ENCODE results near the gene YPEL4. TPM values are rescaled to one million over a fixed set of nuclear protein-coding genes. Genes with fewer than 3 reads are reported as not detected.

The YPEL4 gene
- total RNA-seq, 2 donors from 2014 or later = 1.2 to 1.8 TPM

GRCh38 chr11:57635246-57635645, 14.5 kb downstream of the YPEL4 start:
- Mint-ChIP-seq H3K27me3 (peaks cover 60% of the 10 kb centered on the region), H3K36me3 (ENCODE audit: low read depth) (peaks cover 20% of the 10 kb centered on the region), H3K4me1 (peaks cover 10% of the 10 kb centered on the region), H3K4me3 (no peak overlapping the region), H3K27ac (no peak overlapping the region)
- DNase-seq (no peak), ATAC-seq (no peak)
- H3K9me3 ChIP-seq (ENCODE audit: control insufficient read depth, low read length, poor library complexity, severe bottlenecking) = no peaks in the 10 kb centered on the region

GRCh38 chr11:57634311-57634710, 15.4 kb downstream of the YPEL4 start:
- ATAC-seq (no peak), DNase-seq (no peak)
- H3K27ac Mint-ChIP-seq = no peak overlapping the region
- H3K36me3 Mint-ChIP-seq (ENCODE audit: low read depth) = peaks cover 20% of the 10 kb centered on the region
- H3K9me3 ChIP-seq (ENCODE audit: control insufficient read depth, low read length, poor library complexity, severe bottlenecking) = no peaks in the 10 kb centered on the region
- no peak overlapping the region for H3K4me3 Mint-ChIP-seq
- peaks cover 66% of the 10 kb centered on the region for H3K27me3 Mint-ChIP-seq
- H3K4me1 Mint-ChIP-seq = peaks cover 10% of the 10 kb centered on the region

DNA sequence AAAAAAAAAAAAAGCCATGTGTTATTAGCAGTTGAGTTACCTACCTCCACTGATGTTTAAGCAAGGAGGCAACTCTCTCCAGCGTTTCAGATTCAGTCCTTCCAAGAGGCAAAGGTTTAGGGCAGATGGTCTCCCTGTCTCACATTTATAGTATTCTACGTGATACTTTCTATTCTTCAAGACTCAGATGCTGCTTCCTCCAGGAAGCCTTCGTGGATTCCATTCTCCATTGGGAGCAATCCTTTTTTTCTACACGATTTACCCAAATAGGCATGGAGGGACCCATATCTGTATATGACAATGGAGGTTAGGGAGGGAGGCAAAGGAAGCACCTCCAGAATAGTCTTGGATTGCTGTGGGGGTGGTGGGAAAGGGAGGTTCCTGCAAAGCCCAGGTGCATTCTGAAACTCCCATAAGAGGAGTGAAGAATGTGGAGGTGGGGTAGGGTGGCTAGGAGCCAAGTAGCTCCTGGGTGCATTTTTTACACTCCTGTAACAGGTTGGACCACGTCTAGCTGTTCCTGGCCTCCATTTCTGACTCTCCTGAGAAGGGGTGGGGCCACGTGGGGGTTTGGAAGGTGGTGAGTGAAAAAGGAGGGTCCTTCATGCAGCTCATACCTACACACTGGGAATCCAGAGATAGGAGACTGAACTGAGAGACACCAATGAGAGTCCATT, 16.2 kb downstream of the YPEL4 start:
- no peak overlapping the region for H3K27ac Mint-ChIP-seq
- DNase-seq = no peak
- no peak overlapping the region for H3K4me3 Mint-ChIP-seq
- peaks cover 6% of the 10 kb centered on the region for H3K4me1 Mint-ChIP-seq
- H3K36me3 Mint-ChIP-seq (ENCODE audit: low read depth) = peaks cover 16% of the 10 kb centered on the region
- H3K27me3 Mint-ChIP-seq = peaks cover 68% of the 10 kb centered on the region
- no peak for ATAC-seq
- H3K9me3 ChIP-seq (ENCODE audit: control insufficient read depth, low read length, poor library complexity, severe bottlenecking) = no peaks in the 10 kb centered on the region

DNA sequence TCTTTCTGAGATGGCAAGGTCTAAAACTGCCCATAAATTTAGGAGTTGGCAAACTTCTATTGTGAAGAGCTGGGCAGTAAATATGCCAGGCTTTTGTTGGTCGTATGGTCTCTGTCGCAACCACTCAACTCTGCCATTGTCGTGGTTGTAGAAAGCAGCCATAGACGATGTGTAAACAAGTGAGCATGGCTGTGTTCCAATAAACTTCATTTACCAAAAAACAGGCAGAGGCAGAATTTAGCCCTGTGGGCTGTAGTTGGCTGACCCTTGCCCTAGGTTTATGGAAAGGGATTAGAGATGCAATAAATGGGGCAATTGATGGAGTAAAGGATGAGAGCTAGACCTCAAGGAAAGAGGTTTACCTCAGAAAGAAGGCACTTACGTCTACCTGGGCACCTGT, 17.6 kb downstream of the YPEL4 start:
- no peak overlapping the region for H3K4me3 Mint-ChIP-seq
- H3K27me3 Mint-ChIP-seq = peaks cover 66% of the 10 kb centered on the region
- ATAC-seq (no peak), DNase-seq (no peak)
- H3K4me1 Mint-ChIP-seq = peaks cover 2% of the 10 kb centered on the region
- H3K9me3 ChIP-seq (ENCODE audit: control insufficient read depth, low read length, poor library complexity, severe bottlenecking) = no peaks in the 10 kb centered on the region
- H3K27ac Mint-ChIP-seq = no peak overlapping the region
- H3K36me3 Mint-ChIP-seq (ENCODE audit: low read depth) = peaks cover 16% of the 10 kb centered on the region

- Mint-ChIP-seq H3K36me3 (ENCODE audit: low read depth) (peaks cover 16% of the 10 kb centered on the region), H3K4me1 (peaks cover 2% of the 10 kb centered on the region), H3K4me3 (no peak overlapping the region), H3K27me3 (peaks cover 62% of the 10 kb centered on the region), H3K27ac (no peak overlapping the region)
- H3K9me3 ChIP-seq (ENCODE audit: control insufficient read depth, low read length, poor library complexity, severe bottlenecking) = no peaks in the 10 kb centered on the region
- ATAC-seq (no peak), DNase-seq (no peak)
Measured at GRCh38 chr11:57630171-57630570, 19.5 kb downstream of the YPEL4 start.

- Mint-ChIP-seq H3K4me1 (peaks cover 2% of the 10 kb centered on the region), H3K36me3 (ENCODE audit: low read depth) (peaks cover 8% of the 10 kb centered on the region), H3K27me3 (peaks cover 42% of the 10 kb centered on the region), H3K27ac (no peak overlapping the region), H3K4me3 (no peak overlapping the region)
- no peak for ATAC-seq
- H3K9me3 ChIP-seq (ENCODE audit: control insufficient read depth, low read length, poor library complexity, severe bottlenecking) = no peaks in the 10 kb centered on the region
- no peak for DNase-seq
Measured at GRCh38 chr11:57626895-57627294, 22.8 kb downstream of the YPEL4 start.

- no peak for DNase-seq
- no peaks in the 10 kb centered on the region for H3K4me1 Mint-ChIP-seq
- H3K4me3 Mint-ChIP-seq = no peak overlapping the region
- H3K27me3 Mint-ChIP-seq = peaks cover 23% of the 10 kb centered on the region
- H3K9me3 ChIP-seq (ENCODE audit: control insufficient read depth, low read length, poor library complexity, severe bottlenecking) = no peaks in the 10 kb centered on the region
- no peaks in the 10 kb centered on the region for H3K36me3 Mint-ChIP-seq (ENCODE audit: low read depth)
- no peak overlapping the region for H3K27ac Mint-ChIP-seq
- ATAC-seq = no peak
Measured at GRCh38 chr11:57624864-57625263, 24.8 kb downstream of the YPEL4 start.

DNA sequence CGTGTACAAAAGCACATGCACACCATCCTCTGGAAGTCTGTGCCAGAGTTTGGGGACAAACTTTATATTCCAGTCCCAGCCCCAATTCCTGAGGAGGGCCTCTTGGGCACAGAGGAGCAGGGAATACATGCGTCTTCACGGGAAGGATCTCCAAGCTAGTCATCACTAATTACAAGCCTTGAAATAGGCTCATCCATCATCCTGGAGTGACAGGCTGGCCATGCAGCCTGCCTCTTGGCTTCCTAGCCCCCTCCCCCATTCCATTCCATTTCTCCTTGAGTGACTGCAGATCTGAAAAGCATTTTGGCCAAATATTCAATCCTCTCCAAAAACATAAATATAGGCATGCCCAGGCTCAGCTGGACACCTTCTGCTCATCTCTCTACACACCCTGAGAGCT, 27.4 kb downstream of the YPEL4 start:
- H3K4me1 Mint-ChIP-seq = no peaks in the 10 kb centered on the region
- DNase-seq (no peak), ATAC-seq (no peak)
- peaks cover 2% of the 10 kb centered on the region for H3K36me3 Mint-ChIP-seq (ENCODE audit: low read depth)
- H3K9me3 ChIP-seq (ENCODE audit: control insufficient read depth, low read length, poor library complexity, severe bottlenecking) = peaks cover 4% of the 10 kb centered on the region
- no peak overlapping the region for H3K27ac Mint-ChIP-seq
- peaks cover 9% of the 10 kb centered on the region for H3K27me3 Mint-ChIP-seq
- H3K4me3 Mint-ChIP-seq = no peak overlapping the region

DNA sequence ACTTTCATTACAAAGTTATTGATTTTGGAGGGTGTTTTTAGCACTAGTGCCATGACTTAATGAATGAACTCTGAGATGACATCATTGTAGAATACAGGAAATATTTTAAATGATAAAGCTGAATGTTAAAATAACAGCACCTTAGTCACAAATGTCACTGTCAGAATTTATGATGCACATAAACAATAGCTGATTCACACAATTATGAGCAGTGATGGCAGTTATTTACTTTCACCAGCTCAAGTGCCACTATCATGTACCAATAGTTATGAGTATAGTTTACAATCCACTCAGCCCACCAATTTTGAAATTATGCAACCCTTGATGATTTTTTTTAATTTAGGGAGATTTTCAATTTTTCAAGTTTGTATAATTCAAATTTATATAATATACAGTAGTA, 29.2 kb downstream of the YPEL4 start:
- ATAC-seq (no peak), DNase-seq (no peak)
- peaks cover 4% of the 10 kb centered on the region for H3K9me3 ChIP-seq (ENCODE audit: control insufficient read depth, low read length, poor library complexity, severe bottlenecking)
- Mint-ChIP-seq H3K36me3 (ENCODE audit: low read depth) (peaks cover 4% of the 10 kb centered on the region), H3K4me3 (no peak overlapping the region), H3K4me1 (no peaks in the 10 kb centered on the region), H3K27ac (no peak overlapping the region), H3K27me3 (peaks cover 20% of the 10 kb centered on the region)

GRCh38 chr11:57619331-57619730, 30.4 kb downstream of the YPEL4 start:
- H3K4me1 Mint-ChIP-seq = no peaks in the 10 kb centered on the region
- peaks cover 27% of the 10 kb centered on the region for H3K27me3 Mint-ChIP-seq
- ATAC-seq (no peak), DNase-seq (no peak)
- no peak overlapping the region for H3K27ac Mint-ChIP-seq
- H3K36me3 Mint-ChIP-seq (ENCODE audit: low read depth) = peaks cover 4% of the 10 kb centered on the region
- no peak overlapping the region for H3K4me3 Mint-ChIP-seq
- H3K9me3 ChIP-seq (ENCODE audit: control insufficient read depth, low read length, poor library complexity, severe bottlenecking) = peaks cover 4% of the 10 kb centered on the region

GRCh38 chr11:57618438-57618837, 31.3 kb downstream of the YPEL4 start:
- H3K4me3 Mint-ChIP-seq = no peak overlapping the region
- no peak for ATAC-seq
- peaks cover 4% of the 10 kb centered on the region for H3K9me3 ChIP-seq (ENCODE audit: control insufficient read depth, low read length, poor library complexity, severe bottlenecking)
- H3K27me3 Mint-ChIP-seq = peaks cover 36% of the 10 kb centered on the region
- no peak overlapping the region for H3K27ac Mint-ChIP-seq
- no peaks in the 10 kb centered on the region for H3K4me1 Mint-ChIP-seq
- no peak for DNase-seq
- peaks cover 4% of the 10 kb centered on the region for H3K36me3 Mint-ChIP-seq (ENCODE audit: low read depth)

DNA sequence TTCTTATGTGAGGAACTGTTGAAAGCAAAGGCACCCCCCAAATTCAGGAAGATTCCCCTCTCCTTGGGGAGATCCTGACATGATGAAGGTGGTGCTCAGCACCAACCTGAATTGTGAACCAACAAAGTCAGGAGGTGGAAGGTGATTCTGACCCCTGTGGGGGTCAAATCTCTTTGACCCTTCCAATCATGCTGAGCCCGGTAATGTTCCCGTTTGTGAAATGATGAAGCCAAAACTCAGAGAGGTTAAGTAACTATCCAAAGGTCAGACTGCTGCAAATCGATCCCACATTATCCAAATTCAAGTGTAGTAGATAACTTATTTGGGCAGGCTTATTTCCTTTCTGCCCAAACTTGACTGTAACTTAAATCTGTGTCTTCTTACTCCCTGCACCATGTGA, 33.1 kb downstream of the YPEL4 start:
- Mint-ChIP-seq H3K27ac (no peak overlapping the region), H3K36me3 (ENCODE audit: low read depth) (peaks cover 4% of the 10 kb centered on the region), H3K4me1 (no peaks in the 10 kb centered on the region), H3K27me3 (peaks cover 39% of the 10 kb centered on the region), H3K4me3 (no peak overlapping the region)
- ATAC-seq (no peak), DNase-seq (no peak)
- peaks cover 4% of the 10 kb centered on the region for H3K9me3 ChIP-seq (ENCODE audit: control insufficient read depth, low read length, poor library complexity, severe bottlenecking)

- ATAC-seq = no peak
Measured at GRCh38 chr11:57615308-57615707, 34.4 kb downstream of the YPEL4 start.

DNA sequence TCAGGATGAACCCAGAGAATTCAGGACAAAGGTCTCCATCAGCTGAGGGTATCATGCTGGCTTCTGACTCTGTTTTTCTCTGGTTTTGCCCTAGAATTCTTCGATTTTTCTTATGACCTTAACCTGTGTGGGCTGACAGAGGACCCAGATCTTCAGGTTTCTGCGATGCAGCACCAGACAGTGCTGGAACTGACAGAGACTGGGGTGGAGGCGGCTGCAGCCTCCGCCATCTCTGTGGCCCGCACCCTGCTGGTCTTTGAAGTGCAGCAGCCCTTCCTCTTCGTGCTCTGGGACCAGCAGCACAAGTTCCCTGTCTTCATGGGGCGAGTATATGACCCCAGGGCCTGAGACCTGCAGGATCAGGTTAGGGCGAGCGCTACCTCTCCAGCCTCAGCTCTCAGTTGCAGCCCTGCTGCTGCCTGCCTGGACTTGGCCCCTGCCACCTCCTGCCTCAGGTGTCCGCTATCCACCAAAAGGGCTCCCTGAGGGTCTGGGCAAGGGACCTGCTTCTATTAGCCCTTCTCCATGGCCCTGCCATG, 35.4 kb downstream of the YPEL4 start:
- Mint-ChIP-seq H3K4me3 (no peak overlapping the region), H3K27ac (no peak overlapping the region), H3K27me3 (peaks cover 59% of the 10 kb centered on the region), H3K36me3 (ENCODE audit: low read depth) (peaks cover 4% of the 10 kb centered on the region), H3K4me1 (no peaks in the 10 kb centered on the region)
- ATAC-seq = no peak
- no peak for DNase-seq
- peaks cover 3% of the 10 kb centered on the region for H3K9me3 ChIP-seq (ENCODE audit: control insufficient read depth, low read length, poor library complexity, severe bottlenecking)

More at GRCh38 chr11:57615308-57615707, 34.4 kb downstream of the YPEL4 start:
- peaks cover 4% of the 10 kb centered on the region for H3K9me3 ChIP-seq (ENCODE audit: control insufficient read depth, low read length, poor library complexity, severe bottlenecking)
- H3K27ac Mint-ChIP-seq = no peak overlapping the region
- DNase-seq = no peak
- no peak overlapping the region for H3K4me3 Mint-ChIP-seq
- H3K36me3 Mint-ChIP-seq (ENCODE audit: low read depth) = peaks cover 4% of the 10 kb centered on the region
- no peaks in the 10 kb centered on the region for H3K4me1 Mint-ChIP-seq
- H3K27me3 Mint-ChIP-seq = peaks cover 52% of the 10 kb centered on the region

Measured in T-helper 17 cell (primary cell).